Pulmonary artery endothelial cell (primary cell): ENCODE data around the gene PRKCD. TPM values are rescaled to one million over a fixed set of nuclear protein-coding genes. Genes with fewer than 3 reads are reported as not detected.

Source experiments
- DNase-seq: peaks from one replicate; pipeline ENCODE4 v3.0.0-alpha.2; 2011; ENCODE audit warnings: low read depth, low spot score
- total RNA-seq: library from RNA; depleted of rRNA; stranded (reverse); fragments of >200 nt; gene quantifications from 2 replicates; pipeline ENCODE4 v1.2.3, GENCODE V29; 2014

Gene PRKCD
- total RNA-seq, 1 donor from 2014 or later, result 3.8 TPM

DNA sequence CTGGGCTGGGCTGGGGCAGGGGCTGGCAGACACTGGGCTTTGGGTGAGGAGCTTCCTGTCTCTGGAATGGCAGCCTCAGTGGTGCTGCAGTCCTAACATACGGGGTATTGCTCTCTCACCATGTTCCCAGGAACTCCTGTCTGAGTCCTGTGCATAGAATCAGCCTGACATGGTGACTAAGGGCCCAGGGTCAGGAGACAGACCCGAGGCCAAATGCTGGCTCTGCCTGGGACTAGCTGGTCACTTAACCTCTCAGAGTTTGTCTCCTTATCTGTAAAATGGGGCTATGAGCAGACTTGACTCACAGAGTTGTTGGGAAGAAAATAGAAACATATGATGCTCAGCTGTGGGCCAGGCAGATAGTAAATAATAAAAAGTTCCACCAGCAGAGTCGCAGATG lies 28.3 kb downstream of the PRKCD start:
- no peak for DNase-seq

GRCh38 chr3:53190659-53191058 lies 29.6 kb downstream of the PRKCD start:
- DNase-seq, result no peak

- no peak for DNase-seq
Measured at GRCh38 chr3:53191836-53192480, 30.9 kb downstream of the PRKCD start.

- DNase-seq, result no peak
Measured at GRCh38 chr3:53192608-53193007, 31.6 kb downstream of the PRKCD start.

DNA sequence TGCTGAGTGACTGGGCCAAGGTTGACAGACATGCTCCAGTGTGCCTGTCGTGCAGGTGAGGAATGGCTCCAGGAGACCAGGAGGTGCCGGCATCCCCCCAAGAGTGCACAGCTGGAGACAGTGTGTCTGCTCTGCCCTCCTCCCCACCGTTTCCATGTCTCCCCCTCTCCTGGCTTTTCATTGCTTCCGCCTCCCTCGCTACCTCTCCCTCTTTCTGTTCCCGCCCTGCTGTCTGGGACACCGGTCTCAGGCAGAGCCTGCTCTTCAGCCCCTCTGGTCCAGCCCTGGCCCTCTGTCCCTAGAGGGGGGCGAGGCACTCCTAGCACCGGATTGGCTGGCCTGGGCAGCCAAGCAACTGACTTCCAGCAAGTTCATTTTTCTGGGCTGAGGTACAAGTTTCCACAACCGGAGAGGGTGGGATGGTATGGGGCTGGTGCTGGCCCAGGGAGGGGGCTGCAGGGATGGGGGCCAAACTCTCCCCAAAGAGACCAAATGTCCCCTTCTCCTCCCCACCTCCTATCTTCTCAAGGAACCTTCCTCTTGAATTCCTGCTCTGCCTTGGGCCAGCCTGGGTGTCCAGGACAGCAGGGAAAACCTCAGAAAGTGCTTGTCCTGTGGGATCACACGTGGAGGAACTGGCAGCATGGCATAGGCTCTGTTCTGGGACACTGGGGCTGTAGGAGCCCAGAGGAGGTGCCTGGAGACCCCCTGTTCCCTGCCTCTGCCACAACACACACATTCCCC lies 32.6 kb downstream of the PRKCD start:
- no peak for DNase-seq

DNA sequence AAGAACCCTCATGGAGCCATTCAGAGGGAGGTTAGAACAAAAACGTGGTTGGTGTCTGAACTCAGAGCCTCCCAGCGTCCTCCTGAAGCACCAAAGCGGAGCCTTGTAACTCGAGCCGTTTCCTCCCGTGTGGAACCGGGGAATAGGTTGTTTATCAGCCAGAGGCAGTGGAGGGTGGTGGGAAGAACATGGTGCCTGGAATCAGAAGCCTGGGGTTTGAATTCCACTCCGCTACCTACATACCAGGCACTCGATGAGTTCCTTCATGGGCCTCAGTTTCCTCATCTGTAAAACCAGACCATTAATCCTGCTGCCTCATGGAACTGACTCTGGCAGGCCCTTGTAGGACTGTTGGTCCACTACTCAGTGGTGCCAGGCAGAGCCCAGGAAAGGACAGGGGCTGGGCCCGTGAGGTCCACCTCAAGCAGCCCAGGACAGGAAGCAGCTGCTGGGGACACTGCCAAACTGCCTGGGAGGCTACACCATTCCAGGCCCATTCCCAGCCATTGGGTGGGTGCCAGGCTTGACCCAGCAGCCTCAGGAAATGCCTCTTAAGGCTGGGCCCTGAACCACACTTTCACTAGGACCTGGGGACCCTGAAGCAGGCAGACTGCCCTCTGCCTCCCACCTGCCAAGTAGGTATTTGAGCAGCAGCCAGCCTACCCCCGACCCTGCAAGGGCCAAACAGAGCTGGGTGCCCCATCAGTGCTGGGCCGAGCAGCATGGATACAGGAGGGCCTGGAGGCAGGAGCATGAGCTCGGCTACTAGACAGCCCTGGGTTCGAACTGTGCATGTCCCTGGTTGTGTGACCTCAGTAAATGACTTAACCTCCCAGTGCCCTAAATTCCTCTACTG lies 33.4 kb downstream of the PRKCD start:
- DNase-seq, result no peak

DNA sequence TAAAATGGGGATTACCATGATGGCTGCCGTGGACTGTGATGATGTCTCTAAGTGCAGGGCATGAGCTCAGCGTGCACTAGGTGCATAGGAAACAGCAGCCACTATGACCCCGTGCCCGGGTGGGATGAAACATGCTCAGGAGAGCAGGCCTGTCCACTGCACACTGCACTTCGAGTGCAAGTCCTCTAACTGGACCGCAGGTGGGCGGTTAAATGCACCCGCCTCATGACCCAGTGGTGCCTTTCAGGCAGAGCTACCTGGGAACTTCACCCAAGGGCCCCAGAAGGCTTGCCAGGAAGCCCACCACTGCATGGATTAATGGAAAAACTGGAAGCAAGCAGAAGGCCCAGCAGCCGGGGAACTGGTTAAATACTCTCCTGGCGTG lies 34.0 kb downstream of the PRKCD start:
- no peak for DNase-seq

DNA sequence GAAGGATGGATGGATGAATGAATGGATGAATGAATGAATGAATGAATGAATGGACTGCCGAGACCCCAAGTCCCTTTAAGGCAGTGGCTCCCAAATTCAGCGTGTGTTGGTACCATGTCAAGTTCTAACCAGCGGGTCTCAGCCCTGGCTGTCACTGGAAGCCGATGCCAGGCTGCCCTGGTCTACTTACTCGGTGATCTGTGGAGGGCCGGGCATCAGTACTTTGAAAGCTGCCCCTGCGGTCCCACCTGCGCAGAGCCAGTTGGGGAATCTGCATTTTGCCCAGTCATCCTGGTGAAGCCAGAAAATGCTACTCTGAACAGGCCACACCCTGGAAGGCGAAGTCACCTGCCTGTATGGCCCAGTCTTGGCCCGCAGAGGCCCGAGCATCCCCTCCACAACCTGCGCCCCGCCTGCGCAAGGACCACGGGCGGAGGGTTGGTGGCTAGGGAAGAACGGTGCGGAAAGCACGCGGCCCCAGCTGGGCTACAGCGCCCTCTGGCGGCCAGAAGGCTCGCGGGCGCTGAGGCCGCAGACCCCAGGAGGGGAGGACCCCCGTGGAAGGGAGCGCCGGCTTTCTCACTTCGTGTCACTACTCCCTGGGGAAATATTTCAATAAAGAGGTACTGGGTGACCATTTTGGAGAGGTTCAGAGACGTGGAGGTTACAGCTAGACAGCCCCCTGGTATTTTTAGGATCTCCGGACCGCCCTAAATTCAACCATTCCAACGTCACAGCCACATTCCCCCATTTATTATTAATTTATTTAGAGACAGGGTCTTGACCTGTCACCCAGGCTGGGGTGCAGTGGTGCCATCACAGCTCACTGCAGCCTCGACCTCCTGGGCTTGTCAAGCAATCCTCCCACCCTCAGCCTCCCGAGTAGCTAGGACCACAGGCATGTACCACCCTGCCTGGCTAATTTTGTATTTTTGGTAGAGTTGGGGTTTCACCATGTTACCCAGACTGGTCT lies 34.9 kb downstream of the PRKCD start:
- no peak for DNase-seq

DNA sequence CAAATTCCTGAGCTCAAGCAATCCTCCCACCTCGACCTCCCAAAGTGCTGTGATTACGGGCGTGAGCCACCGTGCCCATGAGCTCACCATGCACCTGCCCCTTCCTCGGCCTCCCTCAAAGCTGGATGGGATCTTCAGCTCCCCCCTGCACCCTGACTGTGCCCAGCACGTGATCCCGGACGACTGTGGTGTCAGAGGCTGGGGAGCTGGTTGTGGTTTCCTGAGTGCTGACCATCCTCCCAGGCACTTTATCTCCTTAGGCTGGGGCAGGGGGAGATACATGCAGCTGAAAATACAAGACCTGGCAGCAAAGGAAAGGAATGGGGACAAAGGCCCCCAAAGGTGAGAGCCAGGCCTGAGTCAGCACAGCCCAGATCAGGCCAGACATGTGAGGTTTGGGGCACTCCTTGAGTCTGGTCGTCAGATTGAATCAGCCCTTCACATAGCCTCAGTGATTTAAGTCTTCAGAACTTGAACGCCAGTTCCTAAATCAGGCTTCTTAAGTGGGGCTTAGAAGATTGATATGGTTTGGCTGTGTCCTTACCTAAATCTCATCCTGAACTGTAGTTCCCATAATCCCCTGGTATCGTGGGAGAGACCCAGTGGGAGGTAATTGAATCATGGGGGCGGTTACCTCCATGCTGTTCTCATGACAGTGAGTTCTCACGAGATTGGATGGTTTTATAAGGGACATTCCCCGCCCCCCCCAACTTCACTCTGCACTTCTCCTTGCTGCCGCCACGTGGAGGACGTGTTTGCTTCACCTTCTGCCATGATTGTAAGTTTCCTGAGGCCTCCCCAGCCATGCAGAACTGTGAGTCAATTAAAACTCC lies 35.8 kb downstream of the PRKCD start:
- DNase-seq, result no peak

- DNase-seq, result no peak
Measured at GRCh38 chr3:53198256-53198977, 37.4 kb downstream of the PRKCD start.

DNA sequence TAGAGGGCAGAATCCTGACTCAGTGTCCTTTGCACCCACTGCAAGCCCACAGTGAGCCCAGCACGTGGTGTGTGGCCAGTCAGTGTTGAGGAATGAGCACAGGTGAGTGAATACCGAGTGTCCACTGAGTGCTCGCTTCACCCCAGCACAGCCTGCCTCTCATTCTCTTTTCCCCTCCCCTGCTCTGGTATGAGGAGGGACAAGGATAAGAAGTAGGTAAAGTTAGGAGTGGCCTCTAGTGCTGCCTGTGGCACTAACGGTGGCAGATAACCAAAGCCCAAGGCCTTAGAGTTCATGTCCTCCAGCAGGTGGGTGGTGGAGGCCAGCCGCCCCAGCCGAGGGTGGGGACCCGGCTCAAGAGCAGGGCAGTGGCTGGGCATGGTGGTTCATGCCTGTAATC lies 38.0 kb downstream of the PRKCD start:
- DNase-seq, result no peak

- DNase-seq, result no peak
Measured at GRCh38 chr3:53199834-53200233, 38.8 kb downstream of the PRKCD start.

DNA sequence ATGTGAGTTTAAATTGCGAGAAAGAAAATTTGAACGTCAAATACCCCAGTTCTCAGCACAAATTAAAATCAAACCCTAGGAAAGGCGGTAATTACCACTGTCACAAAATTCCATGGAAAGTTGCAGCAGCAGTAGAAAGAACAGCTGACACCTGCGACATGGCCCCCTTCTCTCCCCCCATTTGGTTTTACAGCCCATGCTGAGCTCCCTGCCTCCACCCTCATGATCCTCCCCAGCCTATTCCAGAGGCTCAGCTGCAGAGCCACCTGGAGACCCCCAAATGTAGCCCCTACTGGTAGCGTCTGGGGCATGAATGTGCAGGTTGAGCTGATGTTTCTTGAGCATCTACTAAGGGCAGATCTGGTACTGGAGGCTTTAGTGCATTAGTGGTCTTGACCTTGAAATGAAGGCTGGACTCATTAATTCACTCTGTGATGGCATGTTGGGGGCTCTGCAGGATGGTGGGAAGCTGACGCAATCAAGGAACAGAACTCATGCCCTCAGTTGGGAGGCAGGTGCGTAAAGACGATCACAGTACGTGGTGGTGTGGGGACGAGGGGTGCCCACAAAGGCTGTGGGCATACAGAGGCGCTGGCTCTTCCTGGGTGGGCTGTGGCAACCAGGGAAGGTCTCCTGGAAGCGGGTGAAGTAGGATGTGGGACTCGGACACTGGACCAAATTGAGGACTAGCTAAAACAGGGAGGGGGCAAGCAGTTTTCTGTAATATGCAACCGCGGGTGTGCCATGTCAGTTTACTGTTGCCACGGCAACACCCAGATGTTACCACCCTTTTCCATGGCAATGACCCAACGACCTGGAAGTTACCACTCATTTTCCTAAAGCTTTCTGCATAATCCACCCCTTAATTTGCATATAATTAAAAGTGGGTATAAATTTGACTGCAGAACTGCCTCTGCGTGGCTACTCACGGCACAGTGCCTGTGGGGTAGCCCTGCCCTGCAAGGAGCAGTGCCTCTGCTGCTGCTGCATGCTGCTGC lies 39.8 kb downstream of the PRKCD start:
- DNase-seq, result no peak

DNA sequence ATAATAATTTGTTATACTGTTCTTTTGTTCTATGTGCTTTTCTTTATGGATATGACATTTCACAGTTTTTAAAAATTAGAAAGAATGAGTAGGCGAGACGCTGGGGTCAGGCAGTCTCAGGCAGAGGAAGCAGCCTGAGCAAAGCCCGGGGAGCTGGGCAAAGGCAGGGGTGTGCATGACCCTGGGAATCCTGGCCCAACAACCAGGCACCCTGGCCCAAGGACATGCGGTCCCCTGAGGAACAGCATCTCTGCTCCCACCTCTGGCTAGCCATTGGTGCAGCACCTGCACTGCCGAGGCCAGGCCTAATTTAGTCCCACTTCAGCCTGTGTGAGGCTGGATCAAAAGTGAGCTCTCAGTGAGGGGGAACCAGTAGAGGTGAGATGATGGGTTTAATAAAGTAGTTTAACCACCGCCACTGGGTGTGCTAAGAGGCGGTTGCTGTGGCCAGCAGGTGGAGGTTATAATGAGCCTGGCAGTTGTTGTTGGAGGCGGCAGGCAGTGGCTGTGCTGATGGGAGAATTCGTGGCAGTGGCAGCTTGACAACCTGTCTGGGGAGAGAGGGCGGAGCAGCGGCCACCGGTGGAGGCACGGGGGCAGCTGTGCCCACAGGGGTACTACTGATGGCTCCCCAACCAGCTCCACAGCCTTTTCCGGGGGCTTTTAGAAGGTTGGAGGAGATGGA lies 41.5 kb downstream of the PRKCD start:
- DNase-seq, result no peak

- DNase-seq, result no peak
Measured at GRCh38 chr3:53211706-53212702, 51.0 kb downstream of the PRKCD start.

DNA sequence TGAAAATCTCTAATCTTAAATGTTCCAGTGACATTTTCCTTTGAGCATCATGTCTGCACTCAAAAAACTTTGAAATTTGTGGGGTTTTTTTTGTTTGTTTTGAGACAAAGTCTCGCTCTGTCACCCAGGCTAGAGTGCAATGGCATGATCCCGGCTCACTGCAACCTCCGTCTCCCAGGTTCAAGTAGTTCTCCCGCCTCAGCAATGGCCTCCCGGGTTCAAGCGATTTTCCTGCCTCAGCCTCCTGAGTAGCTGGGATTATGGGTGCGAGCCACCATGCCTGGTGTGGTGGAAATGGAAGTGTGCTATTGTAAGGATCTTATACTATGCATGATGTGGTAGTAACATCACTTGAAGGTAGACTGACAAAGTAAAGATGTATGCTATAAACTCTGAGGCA lies 52.3 kb downstream of the PRKCD start:
- no peak for DNase-seq

DNA sequence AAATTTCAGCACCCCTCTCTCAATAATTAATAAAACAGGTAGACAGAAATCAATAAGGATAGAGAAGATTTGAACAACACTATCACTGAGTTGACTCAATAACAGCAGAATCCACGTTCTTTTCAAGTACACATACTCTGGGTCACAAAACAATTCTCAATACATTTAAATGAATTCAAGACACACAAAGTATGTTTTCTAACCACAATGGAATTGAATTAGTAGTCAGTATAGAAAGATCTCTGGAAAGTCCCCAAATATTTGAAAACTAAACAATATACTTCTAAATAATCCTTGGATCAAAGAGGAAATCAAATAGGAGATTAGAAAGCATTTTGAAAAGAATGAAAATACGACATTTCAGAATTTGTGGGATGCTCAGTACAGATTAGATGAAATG lies 54.8 kb downstream of the PRKCD start:
- no peak for DNase-seq
